ENCODE data around the gene TUT7.
"Not testable (repeated sequence)": the region's sequence is repeated elsewhere in the genome, so short reads cannot be mapped to it uniquely, and the experiment has no call there.

The TUT7 gene

GRCh38 chr9:86350006-86350760 is 4.0 kb downstream of the TUT7 start:
- no peak for DNase-seq (ENCODE audit: low read depth in 3 of 3)

DNA sequence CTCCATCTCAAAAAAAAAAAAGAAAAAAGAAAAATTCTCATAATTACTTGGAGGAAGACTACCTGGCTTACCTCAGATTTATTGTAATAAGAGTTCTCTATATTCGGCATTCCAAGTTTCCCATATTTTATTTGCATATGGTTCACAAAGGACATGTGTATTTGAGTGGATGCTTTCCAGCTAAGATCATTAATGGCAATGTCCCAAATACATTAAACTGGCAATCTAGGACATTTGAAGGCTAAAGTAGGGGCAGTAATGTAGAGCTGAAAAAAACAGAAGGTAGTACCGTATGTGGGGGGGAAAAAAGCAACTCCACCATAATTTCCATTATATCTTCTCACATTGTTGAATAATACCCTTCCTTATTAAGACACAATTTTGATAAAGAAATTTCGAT is 4.9 kb downstream of the TUT7 start:
- no peak for DNase-seq (ENCODE audit: low read depth in 3 of 3)

DNA sequence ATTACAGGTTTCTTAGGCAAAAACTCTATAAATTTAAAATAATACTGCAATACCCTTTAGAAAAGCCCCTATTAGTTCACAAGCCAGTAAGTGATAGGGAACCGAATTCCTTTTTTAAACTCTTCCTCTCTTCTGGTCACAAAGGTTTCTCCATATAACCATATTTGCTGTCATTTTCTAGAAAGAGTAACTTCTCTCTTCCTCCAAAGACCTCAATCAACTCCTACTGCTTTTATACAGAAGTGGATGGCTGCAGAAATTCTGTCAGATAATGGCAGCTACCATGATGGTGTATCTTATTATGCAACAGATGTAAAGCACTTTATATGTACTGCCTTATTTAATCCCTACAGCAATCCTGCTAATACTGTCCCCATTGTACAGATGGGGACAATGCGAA is 6.2 kb downstream of the TUT7 start:
- DNase-seq (ENCODE audit: low read depth in 3 of 3) = no peak

- no peak for DNase-seq (ENCODE audit: low read depth in 3 of 3)
Measured at GRCh38 chr9:86344818-86345217, 9.4 kb downstream of the TUT7 start.

GRCh38 chr9:86342269-86342668 is 11.9 kb downstream of the TUT7 start:
- no peak for DNase-seq (ENCODE audit: low read depth in 3 of 3)

DNA sequence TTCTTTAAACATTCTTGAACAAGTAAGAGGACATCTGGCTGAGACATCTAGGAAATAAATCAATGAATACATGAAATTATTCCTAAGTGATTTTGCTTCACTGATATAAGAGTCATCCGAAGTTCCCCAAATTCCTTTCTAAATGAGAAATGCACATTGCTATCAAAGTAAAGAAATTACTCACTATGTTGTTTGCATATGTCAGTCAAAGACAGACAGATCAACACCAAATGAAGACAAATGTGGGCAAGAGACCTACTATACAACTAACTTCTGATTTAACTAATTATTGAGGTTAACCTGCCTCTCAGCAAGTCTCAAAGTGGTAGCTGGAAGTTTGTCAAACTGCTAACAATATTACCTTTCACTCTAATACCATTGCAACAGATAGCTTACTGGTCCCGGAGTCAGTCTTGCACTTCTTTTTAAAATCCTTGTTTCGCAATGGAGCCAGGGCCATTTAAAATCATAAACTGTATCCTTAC is 13.2 kb downstream of the TUT7 start:
- no peak for DNase-seq (ENCODE audit: low read depth in 3 of 3)

GRCh38 chr9:86340356-86341006 is 13.7 kb downstream of the TUT7 start:
- no peak for DNase-seq (ENCODE audit: low read depth in 3 of 3)

DNA sequence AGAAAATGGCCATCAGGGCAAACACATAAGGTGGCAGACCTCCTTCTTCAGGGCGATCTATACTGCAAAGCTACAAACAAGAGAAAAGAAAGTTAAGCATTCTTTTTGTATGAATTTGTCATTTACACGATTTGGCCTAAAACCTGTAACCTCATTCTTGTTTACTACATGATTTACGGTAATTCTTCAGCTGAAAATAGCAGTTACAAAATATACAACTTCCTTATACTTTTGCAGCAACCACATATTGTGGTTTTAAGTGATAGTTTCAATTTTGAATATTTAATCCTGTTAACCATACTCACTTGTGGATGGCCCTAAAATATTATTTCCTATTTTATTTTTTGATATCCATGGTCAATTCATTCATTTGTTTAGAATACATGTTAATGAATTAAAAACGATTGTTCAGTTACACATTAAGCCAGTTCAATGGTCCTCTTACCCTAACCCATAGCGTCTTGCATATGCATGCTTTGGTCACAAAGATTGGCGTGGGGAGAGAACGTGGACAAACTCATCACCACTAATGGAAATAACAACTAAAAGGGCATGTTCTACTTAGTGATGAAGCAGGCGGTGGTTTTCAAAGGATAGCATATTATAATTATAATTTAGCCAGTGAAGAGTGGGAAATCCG is 16.6 kb downstream of the TUT7 start:
- no peak for DNase-seq (ENCODE audit: low read depth in 3 of 3)

DNA sequence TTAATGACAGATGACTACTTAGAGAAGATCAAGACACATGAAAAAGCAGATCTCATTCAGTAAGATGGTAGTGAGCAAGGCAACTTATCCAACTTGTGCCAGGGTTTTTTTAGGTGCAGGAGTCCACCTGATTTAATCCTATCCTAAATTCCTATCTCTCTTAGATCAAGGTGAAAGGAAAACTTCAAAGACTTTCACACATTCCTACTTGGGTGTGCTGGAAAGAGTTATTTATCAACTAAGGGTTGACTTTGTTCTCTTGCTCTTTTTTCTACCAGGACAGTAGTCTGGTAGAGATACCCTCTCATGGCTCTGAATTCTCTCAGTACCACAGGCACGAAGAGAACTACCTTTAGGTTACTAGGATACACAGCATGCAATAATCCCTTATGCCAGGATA is 18.2 kb downstream of the TUT7 start:
- DNase-seq (ENCODE audit: low read depth in 3 of 3) = no peak

- no peak for DNase-seq (ENCODE audit: low read depth in 3 of 3)
Measured at GRCh38 chr9:86333651-86334050, 20.6 kb downstream of the TUT7 start.

GRCh38 chr9:86330186-86330585 is 24.0 kb downstream of the TUT7 start:
- DNase-seq (ENCODE audit: low read depth in 3 of 3) = no peak

- no peak for DNase-seq (ENCODE audit: low read depth in 3 of 3)
Measured at GRCh38 chr9:86329649-86330048, 24.6 kb downstream of the TUT7 start.

DNA sequence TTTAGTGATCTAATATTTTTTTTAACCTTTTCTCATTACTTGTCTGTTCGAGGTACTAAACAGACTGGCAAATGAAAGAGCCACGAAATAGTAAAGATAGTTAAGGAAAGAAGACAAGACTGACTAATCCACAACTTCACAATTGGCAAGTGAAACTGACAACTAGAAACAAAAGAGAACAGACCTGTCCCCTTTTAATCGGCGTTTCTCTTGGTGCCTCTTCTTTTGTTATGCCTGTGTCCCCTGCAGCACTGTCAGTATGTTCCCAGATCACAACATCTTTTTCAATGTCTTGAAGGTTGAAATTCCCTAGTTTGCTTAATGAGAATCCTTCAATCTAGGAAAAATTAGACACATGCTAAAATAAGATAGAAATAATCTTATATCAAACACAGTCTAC is 26.1 kb downstream of the TUT7 start:
- no peak for DNase-seq (ENCODE audit: low read depth in 3 of 3)

DNA sequence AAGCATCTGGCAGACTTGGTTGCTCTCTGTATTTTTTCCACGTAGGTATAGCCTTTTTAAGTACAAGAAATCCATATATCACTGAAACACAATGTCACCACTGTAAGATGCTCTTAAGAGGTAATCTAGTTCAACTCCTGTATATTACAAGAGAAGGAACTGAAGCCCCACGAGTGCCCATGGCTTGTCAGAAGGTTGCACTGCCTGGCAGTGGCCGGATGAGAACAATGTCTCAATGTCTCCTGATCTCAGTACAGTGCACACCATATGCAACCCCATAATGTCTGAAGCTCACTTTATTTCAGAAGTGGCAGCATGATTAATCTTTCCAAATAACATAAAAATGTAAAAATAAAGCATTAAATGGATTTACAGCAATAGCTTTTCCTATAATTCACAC is 27.7 kb downstream of the TUT7 start:
- DNase-seq (ENCODE audit: low read depth in 3 of 3) = no peak

GRCh38 chr9:86324901-86325300 is 29.3 kb downstream of the TUT7 start:
- no peak for DNase-seq (ENCODE audit: low read depth in 3 of 3)

DNA sequence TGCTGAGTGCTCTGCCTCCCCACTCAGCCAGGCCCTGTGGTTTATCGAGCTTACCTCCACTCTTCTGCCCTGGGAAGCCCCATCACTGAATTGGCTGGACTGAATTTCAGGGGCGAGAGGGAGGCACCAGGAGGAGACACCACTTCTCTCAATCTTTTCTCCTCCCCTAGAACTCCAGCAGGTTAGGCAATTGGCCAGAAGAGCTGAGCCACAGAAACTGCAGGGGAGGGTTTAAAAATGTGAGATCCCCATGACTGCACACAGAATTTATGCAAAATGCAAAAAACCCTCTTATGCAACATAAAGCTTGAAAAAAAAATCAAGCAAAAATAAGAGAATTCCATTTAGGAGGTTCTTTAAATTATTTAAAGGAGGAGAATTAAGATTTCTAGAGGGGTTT is 29.9 kb downstream of the TUT7 start:
- DNase-seq (ENCODE audit: low read depth in 3 of 3) = no peak

- no peak for DNase-seq (ENCODE audit: low read depth in 3 of 3)
Measured at GRCh38 chr9:86322973-86323644, 31.1 kb downstream of the TUT7 start.

DNA sequence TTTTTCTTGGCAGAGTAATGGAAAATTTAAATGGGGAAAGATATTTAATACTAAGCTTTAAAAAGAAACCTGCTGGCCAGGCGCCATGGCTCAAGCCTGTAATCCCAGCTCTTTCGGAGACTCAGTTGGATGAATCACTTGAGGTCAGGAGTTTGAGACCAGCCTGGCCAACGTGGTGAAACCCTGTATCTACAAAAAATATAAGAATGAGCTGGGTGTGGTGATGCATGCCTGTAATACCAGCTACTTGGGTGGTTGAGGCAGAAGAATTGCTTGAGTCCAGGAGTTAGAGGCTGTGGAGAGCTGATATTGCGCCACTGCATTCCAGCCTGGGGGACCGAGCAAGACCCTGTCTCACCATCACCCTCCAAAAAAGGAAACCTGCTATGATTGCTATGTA is 32.8 kb downstream of the TUT7 start:
- DNase-seq (ENCODE audit: low read depth in 3 of 3) = no peak

DNA sequence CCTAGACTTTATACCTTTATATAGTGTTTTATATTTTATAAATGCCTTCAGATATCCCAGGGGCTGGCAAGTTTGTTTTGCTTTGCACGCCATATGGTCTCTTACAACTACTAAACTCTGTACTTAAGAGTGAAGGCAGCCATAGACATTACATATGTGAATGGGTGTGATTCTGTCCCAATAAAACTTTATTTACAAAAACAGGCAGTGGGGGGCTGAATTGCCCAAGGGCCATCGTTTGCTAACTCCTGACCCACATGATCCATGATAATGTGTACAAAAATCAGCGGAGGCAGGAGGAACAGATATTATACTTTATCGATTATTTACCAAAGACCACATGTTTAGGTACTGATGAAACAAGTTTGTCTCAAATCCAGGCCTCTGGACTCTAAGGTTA is 36.0 kb downstream of the TUT7 start:
- no peak for DNase-seq (ENCODE audit: low read depth in 3 of 3)

DNA sequence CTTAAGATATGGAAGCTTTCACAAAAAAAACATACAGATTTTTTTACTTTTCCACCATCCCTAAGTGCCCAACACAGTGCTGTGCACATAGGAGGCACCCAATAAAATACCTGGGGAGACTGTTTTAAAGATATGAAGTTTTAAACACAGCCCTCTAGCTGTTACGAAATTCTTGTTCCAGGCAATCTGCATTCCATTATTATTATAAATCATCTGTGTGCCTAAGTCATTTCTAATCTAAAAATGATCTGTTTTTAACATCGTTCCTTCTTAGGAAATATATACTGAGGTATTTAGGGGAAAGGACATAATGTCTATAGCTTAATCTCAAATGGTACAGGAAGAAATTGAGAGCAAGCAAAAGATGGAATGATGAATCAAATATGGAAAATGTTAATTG is 39.1 kb downstream of the TUT7 start:
- DNase-seq (ENCODE audit: low read depth in 3 of 3) = no peak

DNA sequence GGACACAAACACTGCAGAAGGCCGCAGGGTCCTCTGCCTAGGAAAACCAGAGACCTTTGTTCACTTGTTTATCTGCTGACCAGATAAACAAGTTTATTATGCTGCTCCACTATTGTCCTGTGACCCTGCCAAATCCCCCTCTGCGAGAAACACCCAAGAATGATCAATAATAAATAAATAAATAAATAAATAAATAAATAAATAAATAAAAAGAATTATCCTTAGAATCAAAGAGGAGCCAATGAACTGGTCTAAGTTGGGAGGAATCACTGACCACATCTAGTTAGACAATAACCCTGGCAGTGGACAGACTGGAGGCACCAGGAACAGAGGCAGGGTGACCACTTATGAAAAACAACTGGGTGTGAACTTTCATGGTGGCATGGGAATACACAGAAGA is 41.3 kb downstream of the TUT7 start:
- not testable (repeated sequence) for DNase-seq (ENCODE audit: low read depth in 3 of 3)

GRCh38 chr9:86308687-86309086 is 45.5 kb downstream of the TUT7 start:
- no peak for DNase-seq (ENCODE audit: low read depth in 3 of 3)

Data from stimulated activated CD4-positive, alpha-beta T cell treated with anti-CD3 and anti-CD28 coated beads, TNF-alpha, amount 100 ng/mL, for 48 hours (primary cell).